ENCODE measurements around the gene ATG14.

DNA sequence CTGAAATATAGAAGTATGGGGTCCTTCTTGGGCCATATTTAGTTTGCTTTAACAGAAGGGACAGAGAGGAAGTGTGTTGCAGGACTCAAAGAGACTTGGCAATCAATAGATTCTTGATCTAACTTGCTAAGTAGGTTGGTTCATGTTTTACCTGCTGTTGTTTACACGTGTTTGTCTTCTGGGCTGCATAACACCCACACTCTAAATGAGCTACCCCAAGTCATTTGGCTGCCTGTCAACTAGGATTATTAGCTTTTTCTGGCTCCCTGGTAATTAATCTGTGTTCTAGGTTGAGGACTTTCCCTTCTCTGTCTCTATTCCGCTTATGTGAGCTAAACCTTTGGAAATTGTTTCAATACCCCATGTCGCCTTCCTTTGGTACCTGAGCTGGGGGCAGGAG is 38.9 kb upstream of the ATG14 start:
- TF ChIP-seq, protein P1, sequence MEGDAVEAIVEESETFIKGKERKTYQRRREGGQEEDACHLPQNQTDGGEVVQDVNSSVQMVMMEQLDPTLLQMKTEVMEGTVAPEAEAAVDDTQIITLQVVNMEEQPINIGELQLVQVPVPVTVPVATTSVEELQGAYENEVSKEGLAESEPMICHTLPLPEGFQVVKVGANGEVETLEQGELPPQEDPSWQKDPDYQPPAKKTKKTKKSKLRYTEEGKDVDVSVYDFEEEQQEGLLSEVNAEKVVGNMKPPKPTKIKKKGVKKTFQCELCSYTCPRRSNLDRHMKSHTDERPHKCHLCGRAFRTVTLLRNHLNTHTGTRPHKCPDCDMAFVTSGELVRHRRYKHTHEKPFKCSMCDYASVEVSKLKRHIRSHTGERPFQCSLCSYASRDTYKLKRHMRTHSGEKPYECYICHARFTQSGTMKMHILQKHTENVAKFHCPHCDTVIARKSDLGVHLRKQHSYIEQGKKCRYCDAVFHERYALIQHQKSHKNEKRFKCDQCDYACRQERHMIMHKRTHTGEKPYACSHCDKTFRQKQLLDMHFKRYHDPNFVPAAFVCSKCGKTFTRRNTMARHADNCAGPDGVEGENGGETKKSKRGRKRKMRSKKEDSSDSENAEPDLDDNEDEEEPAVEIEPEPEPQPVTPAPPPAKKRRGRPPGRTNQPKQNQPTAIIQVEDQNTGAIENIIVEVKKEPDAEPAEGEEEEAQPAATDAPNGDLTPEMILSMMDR (IDR thresholded peaks at IDR 0.05) = no peak
- no peak for TF ChIP-seq POLR2A (IDR thresholded peaks at IDR 0.05)
